Right lobe of liver (tissue), 4 donors: ENCODE data around the gene BACE1-AS.

ENCODE experiments used
- CTCF ChIP-seq, 4 donors: fragments of 200-600 bp in 3 of 4; fragments of 450-650 bp in 1 of 4; IDR thresholded peaks; one replicate each; pipeline versions ENCODE4 v1.5.1 to v1.8.0; 2016 to 2022; ENCODE audit warnings: antibody characterized with exemption in 4 of 4, mild to moderate bottlenecking in 2 of 4
- POLR2A ChIP-seq: fragments of 450-650 bp; IDR thresholded peaks from one replicate; pipeline ENCODE4 v1.6.1; 2017; ENCODE audit warnings: antibody characterized with exemption, mild to moderate bottlenecking
- donor health status: DM: no; HTN: no; CAD: no.
- donor health status: DM: no; HTN: no; CAD: no.
- donor health status: DM: no; HTN: yes; CAD: no.

- TF ChIP-seq CTCF (IDR thresholded peaks at IDR 0.05): no peak
- TF ChIP-seq POLR2A: no peak
These were observed 37.3 kb downstream of the BACE1-AS start for GRCh38 chr11:117328375-117329010.
